HepG2 (cell line): ENCODE data around the gene NHERF2. TPM values are rescaled to one million over a fixed set of nuclear protein-coding genes. Genes with fewer than 3 reads are reported as not detected.

Experiments used
- ATF2 ChIP-seq: sonication (generic); formaldehyde crosslinking; IDR thresholded peaks from 2 replicates; pipeline ENCODE4 v1.4.0; 2020; ENCODE audit warnings: missing genetic modification reagents
- ATF4 ChIP-seq, 2 experiments: fragments of 450-650 bp in 1 of 2; sonication (generic) in 1 of 2; formaldehyde crosslinking; IDR thresholded peaks; 2 replicates each; pipeline versions ENCODE4 v1.5.0 to v1.8.0; 2020 to 2022; ENCODE audit warnings: mild to moderate bottlenecking in 1 of 2, missing genetic modification reagents in 1 of 2
- DMAP1 ChIP-seq: IDR thresholded peaks from 2 replicates; pipeline ENCODE4 v1.6.1; 2016
- EHMT2 ChIP-seq: fragments of 200-600 bp; sonication (generic); IDR thresholded peaks from 2 replicates; pipeline ENCODE4 v1.7.0; 2017; ENCODE audit warnings: antibody characterized with exemption, low read depth, low read length, borderline replicate concordance
- FOXP4 ChIP-seq: sonication (generic); formaldehyde crosslinking; IDR thresholded peaks from 2 replicates; pipeline ENCODE4 v1.4.0; 2020; ENCODE audit warnings: missing genetic modification reagents
- NAIF1 ChIP-seq: sonication (generic); formaldehyde crosslinking; IDR thresholded peaks from 2 replicates; pipeline ENCODE4 v1.5.0; 2020; ENCODE audit warnings: mild to moderate bottlenecking, missing genetic modification reagents, borderline replicate concordance
- NCOA2 ChIP-seq: sonication (generic); formaldehyde crosslinking; IDR thresholded peaks from 2 replicates; pipeline ENCODE4 v1.8.0; 2022; ENCODE audit warnings: inconsistent platforms
- SAP130 ChIP-seq: IDR thresholded peaks from 2 replicates; pipeline ENCODE4 v1.6.1; 2016; ENCODE audit warnings: low read depth
- SOX5 ChIP-seq: IDR thresholded peaks from 2 replicates; pipeline ENCODE4 v1.6.1; 2016; ENCODE audit warnings: borderline replicate concordance
- TBL1XR1 ChIP-seq: fragments of 150-350 bp; IDR thresholded peaks from 2 replicates; pipeline ENCODE4 v1.6.1; 2014; ENCODE audit warnings: borderline replicate concordance, low read length; ENCODE audit not compliant: partially characterized antibody
- U2AF2 ChIP-seq: fragments of 200-400 bp; formaldehyde crosslinking; IDR thresholded peaks from 2 replicates; pipeline ENCODE4 v1.6.1; 2017; ENCODE audit warnings: low read depth, mild to moderate bottlenecking, low read length
- USF2 ChIP-seq, 2 experiments: sonication (generic) in 1 of 2; formaldehyde crosslinking in 1 of 2; IDR thresholded peaks; 2 replicates each; pipeline versions ENCODE4 v1.5.1 to v1.6.1; 2011 to 2020; ENCODE audit warnings: borderline replicate concordance in 1 of 2, low read depth in 1 of 2, low read length in 1 of 2, mild to moderate bottlenecking in 1 of 2, missing genetic modification reagents in 1 of 2, moderate library complexity in 1 of 2
- YEATS2 ChIP-seq: sonication (generic); formaldehyde crosslinking; IDR thresholded peaks from 2 replicates; pipeline ENCODE4 v1.4.0; 2020; ENCODE audit warnings: missing genetic modification reagents, borderline replicate concordance
- ZBTB21 ChIP-seq: sonication (generic); formaldehyde crosslinking; IDR thresholded peaks from 2 replicates; pipeline ENCODE4 v1.4.0; 2020; ENCODE audit warnings: missing genetic modification reagents
- ZNF280D ChIP-seq: sonication (generic); formaldehyde crosslinking; IDR thresholded peaks from 2 replicates; pipeline ENCODE4 v1.5.1; 2020; ENCODE audit warnings: mild to moderate bottlenecking, missing genetic modification reagents
- ZNF337 ChIP-seq: sonication (generic); formaldehyde crosslinking; IDR thresholded peaks from 2 replicates; pipeline ENCODE4 v1.5.1; 2020; ENCODE audit warnings: missing genetic modification reagents, low read depth, mild to moderate bottlenecking, borderline replicate concordance
- ZNF569 ChIP-seq: sonication (generic); formaldehyde crosslinking; IDR thresholded peaks from 2 replicates; pipeline ENCODE4 v1.5.0; 2020; ENCODE audit warnings: mild to moderate bottlenecking, missing genetic modification reagents, moderate library complexity, borderline replicate concordance
- ZNF775 ChIP-seq: sonication (generic); formaldehyde crosslinking; IDR thresholded peaks from 2 replicates; pipeline ENCODE4 v1.4.0; 2020; ENCODE audit warnings: missing genetic modification reagents, mild to moderate bottlenecking, moderate library complexity, borderline replicate concordance
- polyA plus RNA-seq, 8 experiments: library from polyadenylated mRNA; depleted of rRNA in 3 of 8; stranded (reverse) in 7 of 8; unstranded in 1 of 8; fragments of >200 nt; fragmentation: Illumina TruSeq in 4 of 8; extraction: Trizol in 4 of 8; gene quantifications; 2 replicates each; pipeline versions ENCODE4 v1.2.1 to v1.2.3, GENCODE V29; 2011 to 2016; ENCODE audit warnings: low read depth in 4 of 8, missing spikeins in 1 of 8, mixed read lengths in 1 of 8; ENCODE audit not compliant: insufficient read depth in 1 of 8
- total RNA-seq, 5 experiments: library from RNA; depleted of rRNA; stranded (reverse); fragments of >200 nt; fragmentation: Illumina TruSeq; extraction: Trizol; gene quantifications; 2 replicates each; pipeline ENCODE4 v1.2.3, GENCODE V29; 2016; ENCODE audit warnings: low read depth in 1 of 5

NHERF2 gene
- total and polyA plus RNA-seq, 2 of the 13 experiments (the other 11 are each of a cell fraction or from before 2014, with no cell fraction given), result 23.7 to 39.3 TPM

- TF ChIP-seq ZNF280D (CRISPR knock-in tag) (no peak), ATF4 (CRISPR knock-in tag; IDR thresholded peaks at IDR 0.05) (no peak), TBL1XR1 (no peak), ATF2 (CRISPR knock-in tag) (no peak), FOXP4 (CRISPR knock-in tag) (no peak), NAIF1 (no peak), EHMT2 (no peak), YEATS2 (0 out of 2 replicates have a peak, but pooled peaks have one; percentile 7), DMAP1 (CRISPR knock-in tag) (peak; percentile 50; the same call in 1 of the 2 replicates), ZNF775 (CRISPR knock-in tag) (no peak), SOX5 (CRISPR knock-in tag) (no peak), USF2 (IDR thresholded peaks at IDR 0.05; ENCODE audit: low read depth, low read length) (no peak), USF2 (CRISPR knock-in tag; IDR thresholded peaks at IDR 0.05; ENCODE audit: borderline replicate concordance) (no peak), ZBTB21 (CRISPR knock-in tag) (no peak), U2AF2 (no peak), NCOA2 (CRISPR knock-in tag) (no peak), ZNF569 (CRISPR knock-in tag) (no peak), SAP130 (CRISPR knock-in tag) (no peak), ZNF337 (CRISPR knock-in tag) (no peak)
Observed at GRCh38 chr16:1984347-1985225, 42.1 kb upstream of the NHERF2 start (continued).
